Measurements from ENCODE around the gene KCP.

DNA sequence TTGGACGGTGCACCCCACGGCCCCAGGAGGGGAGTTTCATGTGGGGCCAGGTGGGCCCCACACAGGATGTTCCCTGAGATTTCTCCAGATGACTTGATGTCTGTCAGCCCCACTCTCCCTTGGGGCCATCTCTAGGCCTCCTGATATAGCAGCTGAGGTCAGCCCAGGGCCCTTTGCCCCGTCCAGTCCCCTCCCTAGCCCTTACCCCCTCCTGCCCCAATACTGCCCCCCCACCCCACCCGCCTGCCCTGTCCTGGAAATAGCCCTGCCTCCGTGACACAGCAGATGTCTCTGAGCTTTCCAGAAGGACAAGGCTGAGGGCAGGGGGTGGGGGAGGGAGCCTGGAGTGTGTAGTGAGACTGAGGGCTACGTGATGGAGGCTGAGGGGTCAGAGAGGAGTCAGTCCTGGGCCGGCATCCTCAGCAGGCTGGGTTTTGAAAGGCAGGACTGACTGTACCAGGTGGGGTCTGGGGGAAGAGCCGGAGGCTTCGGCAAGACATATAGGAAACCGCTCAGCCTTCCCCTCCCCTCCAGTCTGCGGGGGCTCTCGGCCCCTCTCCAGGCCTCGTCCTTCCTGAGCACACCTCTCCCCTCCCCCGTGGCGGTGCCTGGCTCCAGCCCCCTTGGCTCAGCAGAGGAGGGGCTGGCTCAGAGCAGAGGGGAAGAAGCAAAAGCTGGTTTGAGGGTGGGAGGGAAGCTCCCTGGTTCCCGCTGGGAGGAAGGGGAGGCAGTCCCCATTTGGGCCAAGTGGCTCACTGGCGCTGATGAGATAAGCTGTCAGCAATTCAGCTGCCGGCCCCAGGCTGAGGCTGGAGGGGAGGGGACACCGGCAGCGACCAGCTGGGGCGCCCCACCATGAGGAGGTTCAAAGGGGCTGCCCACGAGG is 78.3 kb downstream of the KCP start:
- TF ChIP-seq, protein P1, sequence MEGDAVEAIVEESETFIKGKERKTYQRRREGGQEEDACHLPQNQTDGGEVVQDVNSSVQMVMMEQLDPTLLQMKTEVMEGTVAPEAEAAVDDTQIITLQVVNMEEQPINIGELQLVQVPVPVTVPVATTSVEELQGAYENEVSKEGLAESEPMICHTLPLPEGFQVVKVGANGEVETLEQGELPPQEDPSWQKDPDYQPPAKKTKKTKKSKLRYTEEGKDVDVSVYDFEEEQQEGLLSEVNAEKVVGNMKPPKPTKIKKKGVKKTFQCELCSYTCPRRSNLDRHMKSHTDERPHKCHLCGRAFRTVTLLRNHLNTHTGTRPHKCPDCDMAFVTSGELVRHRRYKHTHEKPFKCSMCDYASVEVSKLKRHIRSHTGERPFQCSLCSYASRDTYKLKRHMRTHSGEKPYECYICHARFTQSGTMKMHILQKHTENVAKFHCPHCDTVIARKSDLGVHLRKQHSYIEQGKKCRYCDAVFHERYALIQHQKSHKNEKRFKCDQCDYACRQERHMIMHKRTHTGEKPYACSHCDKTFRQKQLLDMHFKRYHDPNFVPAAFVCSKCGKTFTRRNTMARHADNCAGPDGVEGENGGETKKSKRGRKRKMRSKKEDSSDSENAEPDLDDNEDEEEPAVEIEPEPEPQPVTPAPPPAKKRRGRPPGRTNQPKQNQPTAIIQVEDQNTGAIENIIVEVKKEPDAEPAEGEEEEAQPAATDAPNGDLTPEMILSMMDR (IDR thresholded peaks at IDR 0.05; ENCODE audit: low read depth, low read length), result no peak
- TF ChIP-seq EZH2phosphoT487 (IDR thresholded peaks at IDR 0.05; ENCODE audit: low read depth), result no peak

Measured in OCI-LY3 (cell line).